GM04504 (cell line): ENCODE data around the gene SLC35B4.

Experiments used
- DNase-seq: peaks from one replicate; pipeline ENCODE4 v3.0.0-alpha.2; 2012; ENCODE audit warnings: low read depth

Gene SLC35B4

GRCh38 chr7:134290286-134290685 is 26.4 kb downstream of the SLC35B4 start:
- no peak for DNase-seq

DNA sequence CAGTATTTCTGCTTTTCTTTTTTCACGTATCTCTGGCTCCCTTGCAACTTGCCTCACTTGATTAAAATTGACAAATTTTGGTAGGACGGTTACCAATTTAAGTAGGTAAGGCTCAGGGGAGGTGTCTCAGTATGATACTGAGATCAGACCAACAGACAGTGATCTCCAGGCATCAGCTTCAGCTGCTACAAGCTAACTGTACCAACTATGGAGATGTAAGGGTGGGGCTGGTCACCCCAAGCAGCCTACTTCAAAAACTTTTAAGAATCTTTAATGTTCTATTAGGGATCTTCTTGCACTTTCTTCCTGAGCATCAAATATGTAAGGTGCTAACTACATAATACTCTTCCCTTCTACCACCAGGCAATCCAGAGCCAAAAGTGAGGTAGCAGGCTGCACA is 26.9 kb downstream of the SLC35B4 start:
- DNase-seq, result no peak

DNA sequence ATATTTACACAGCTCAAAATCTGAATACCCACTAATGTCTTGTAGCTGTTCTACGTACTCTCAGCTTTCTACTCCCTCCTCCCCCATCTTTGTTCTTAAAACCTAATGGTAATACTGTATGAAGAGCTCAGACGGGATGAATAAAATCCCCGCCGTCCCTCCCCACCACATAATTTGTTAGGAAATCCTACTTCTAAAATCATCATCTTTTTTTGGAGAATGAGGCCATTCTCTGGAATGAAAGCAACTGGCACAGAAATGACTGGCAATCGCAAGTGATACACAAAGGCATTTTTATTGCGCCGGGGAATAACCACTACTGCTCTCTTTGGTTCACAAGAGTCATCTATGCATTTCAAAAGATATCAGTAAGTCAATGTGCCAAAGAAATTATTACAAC is 27.3 kb downstream of the SLC35B4 start:
- DNase-seq, result peak; percentile 26

- DNase-seq, result no peak
Measured at GRCh38 chr7:134287916-134288659, 28.6 kb downstream of the SLC35B4 start.

- DNase-seq, result no peak
Measured at GRCh38 chr7:134284952-134285351, 31.8 kb downstream of the SLC35B4 start.

DNA sequence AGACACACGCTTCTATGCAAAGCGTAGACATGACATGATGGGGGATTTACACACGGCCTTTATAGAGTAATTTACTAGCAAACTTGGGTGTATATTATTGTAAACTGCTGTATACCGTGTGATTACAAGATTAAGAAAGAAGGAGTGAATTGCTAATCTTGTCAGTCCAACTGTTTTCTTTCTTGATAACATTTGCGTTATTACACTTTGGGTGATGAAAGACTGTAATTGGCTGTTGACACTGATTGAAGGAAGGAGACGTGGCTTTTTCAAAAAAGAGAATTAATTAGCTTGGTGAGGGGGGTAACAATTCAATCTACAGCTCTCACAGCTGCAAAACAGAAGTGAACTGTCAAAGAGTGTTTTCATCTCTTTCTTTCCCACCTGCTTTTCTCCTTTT is 32.7 kb downstream of the SLC35B4 start:
- DNase-seq, result no peak

GRCh38 chr7:134280508-134280907 is 36.2 kb downstream of the SLC35B4 start:
- DNase-seq, result no peak

- DNase-seq, result no peak
Measured at GRCh38 chr7:134279898-134280297, 36.8 kb downstream of the SLC35B4 start.

DNA sequence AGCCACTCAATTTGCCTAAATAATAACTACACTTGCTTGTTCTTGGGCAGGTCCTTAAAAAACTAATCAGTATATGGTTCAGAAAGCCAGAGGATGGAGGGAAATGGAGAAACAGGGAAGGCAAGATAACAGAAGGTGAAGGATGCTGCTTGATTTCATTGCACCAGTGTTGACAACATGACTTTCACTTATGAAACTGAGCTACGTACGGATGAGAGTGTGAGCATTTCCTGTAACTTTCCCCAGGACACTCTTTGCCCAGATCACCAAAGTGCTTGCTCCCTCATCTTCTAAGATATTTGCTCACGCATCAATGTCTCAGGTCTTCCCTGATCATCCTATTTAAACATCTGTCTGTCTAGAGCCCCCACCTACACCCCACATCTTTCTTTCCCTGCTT is 37.4 kb downstream of the SLC35B4 start:
- no peak for DNase-seq

DNA sequence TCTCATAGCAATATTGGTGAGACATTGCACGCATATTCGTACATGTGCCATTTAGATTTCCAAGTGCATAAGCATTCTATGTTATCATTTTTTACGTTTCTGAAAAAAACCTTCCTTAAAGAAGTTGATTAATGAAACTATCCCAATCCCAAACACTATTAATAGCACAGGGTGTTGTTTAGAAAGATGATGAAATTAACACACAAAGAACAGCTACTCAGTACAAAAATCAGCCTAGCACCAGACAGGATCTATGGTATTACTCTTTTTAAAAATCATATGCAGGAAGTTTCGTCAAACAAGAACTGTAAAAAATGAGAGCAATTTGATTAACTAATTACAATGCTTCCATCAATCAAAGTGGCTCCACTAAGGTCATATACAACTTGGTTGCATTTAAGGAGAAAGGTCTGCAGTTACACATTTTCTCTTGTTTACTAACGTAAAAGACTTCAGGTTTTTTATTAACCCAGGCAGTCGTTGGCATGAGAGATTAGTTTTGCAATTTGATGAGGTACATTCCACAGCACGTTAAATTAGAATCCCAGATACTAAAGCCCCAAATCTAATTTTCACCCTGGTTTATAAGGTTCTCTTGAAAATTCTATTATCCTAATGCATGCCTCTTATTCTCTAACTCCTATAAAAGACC is 38.1 kb downstream of the SLC35B4 start:
- no peak for DNase-seq

DNA sequence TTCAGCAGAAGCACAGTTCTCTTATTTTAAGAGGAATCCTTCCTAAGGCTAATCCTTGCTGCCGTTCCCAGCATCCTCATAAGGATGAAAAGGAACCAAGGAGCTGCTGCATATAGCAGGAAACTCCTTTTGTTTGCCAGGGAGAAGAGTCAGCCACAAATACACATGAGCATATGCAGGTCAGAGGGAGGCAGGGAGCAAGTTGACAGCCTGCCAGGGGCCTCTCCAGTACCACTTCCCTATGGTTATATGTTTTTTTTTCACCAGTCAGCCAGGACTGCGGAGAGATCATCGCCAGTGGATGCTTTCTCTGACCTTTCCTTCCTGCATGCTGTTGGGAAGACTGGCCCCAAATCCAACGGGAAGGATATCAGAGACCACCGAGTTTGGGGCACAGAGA is 39.8 kb downstream of the SLC35B4 start:
- no peak for DNase-seq

DNA sequence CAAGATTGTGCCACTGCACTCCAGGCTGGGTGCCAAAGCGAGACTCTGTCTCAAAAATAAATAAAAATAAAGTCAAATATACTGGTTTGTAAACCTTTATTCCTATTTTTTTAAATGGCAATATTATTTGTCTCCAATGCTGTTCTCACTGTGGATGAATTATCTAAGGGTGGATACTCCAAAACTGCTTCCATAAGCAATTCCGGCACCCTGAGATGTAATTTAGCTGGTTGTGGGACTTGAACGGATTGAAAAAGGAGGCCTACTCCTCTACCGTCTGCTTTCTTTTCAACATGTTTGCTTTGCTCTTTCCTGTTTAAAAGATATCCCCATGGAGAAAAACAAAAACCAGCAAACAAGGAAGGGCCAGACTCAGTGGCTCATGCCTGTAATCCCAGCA is 54.4 kb downstream of the SLC35B4 start:
- DNase-seq, result no peak

DNA sequence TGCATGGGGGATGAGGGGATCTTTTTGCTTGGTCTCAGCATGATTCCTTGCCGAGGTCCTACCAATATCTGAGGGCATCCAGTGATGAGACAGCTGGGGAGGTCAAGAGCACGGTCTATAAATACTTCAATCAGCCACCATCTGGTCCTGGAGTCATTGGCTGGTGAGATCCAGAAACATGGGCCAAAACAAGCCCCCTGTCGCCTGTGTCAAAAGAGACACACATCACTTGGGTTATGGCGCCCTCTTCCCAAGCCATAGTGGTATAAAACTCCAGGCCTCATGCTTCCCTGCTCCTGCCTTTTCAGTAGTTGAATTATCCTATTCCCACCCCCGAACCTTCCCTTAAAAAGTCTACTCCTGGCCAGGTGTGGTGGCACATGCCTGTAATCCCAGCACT is 60.9 kb downstream of the SLC35B4 start:
- DNase-seq, result no peak

- no peak for DNase-seq
Measured at GRCh38 chr7:134254311-134254710, 62.4 kb downstream of the SLC35B4 start.

DNA sequence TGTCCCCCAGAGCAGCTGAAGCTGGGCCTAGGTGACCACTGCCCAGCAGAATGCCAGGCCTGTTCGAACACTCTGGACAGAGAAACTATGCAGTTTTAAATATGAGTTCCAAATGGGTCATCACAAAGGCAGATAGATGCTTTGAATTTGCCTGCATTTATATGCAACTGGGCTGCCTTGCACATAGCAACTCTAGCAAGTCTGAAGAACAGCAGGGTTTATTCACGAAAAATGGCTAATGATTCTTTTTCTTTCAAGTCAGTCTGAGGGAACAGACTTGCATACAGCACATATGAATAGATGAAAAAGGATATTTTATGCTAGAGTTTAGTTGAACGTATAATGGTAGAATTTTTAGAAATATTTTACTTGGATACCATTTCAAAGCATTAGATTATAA is 68.5 kb downstream of the SLC35B4 start:
- no peak for DNase-seq

DNA sequence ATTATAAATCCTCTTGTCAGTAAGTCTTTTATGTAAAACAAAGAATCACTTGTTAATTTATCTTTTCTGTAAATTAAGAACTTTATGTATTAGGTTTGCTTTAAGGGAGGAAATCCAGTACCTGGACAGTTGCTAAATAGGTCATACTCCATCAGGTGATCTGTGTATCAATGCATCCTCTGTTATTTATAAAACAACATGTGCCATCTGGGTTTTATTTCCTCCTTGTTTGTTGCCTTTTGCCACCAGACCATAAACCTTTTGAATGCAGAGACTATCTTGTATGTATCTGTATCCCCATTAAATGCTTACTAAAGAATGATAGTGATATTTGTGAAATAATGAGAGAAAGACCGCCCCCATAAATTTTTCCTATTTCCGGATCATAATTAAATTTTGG is 70.0 kb downstream of the SLC35B4 start:
- DNase-seq, result no peak

DNA sequence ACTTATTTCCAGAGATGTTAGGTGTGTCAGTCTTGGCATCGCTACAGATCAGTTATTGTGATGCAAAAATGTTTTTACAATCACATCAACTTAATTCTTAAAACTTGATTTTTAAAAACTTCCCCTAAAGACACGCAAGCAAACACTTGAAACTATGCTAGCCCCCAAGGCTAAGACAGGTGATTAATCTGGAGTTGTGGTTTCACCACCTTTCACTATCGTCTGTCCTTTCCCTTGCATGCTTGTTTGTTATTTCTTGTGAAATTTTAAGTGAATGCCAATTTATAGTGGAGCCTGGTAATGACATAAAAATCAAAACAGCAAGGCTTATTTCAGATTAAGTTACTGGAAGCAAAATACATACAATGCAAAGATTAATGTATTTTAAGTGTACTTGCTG is 70.4 kb downstream of the SLC35B4 start:
- no peak for DNase-seq

DNA sequence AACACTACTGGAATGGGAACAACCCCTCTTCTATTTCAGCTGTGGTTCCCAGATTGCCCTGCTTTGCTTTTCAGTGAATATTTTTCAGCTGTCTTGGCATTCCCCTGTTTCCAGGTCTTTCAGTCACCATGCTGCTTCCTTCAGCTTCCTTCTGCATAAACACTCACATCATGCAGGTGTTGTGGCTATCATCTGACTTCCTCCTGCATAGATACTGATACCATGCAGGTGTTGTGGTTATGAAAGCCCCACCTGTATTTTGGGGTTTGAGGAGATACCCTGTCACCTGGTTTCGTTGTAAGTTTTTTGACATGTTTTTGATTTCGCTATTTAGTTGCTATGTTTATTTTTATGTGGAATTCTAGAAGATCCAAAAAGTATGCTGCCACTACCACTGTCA is 71.5 kb downstream of the SLC35B4 start:
- no peak for DNase-seq
